Mucosa of descending colon (tissue), 3 donors: Measurements from ENCODE around the gene GREB1. TPM values are rescaled to one million over a fixed set of nuclear protein-coding genes. Genes with fewer than 3 reads are reported as not detected.

ENCODE experiments used
- ATAC-seq: fragments of 200-7000 bp; cut with Tn5 transposase; one replicate; pipeline ENCODE4 v1.9.1; 2020; ENCODE audit warnings: mild to moderate bottlenecking, moderate library complexity
- DNase-seq, 3 donors: peaks; one replicate each; pipeline ENCODE4 v3.0.0-alpha.2; 2020
- H3K36me3 ChIP-seq: fragments of 200-600 bp; one replicate; pipeline ENCODE4 v1.8.0; 2021; ENCODE audit warnings: low read depth, mild to moderate bottlenecking
- H3K4me1 ChIP-seq: fragments of 200-600 bp; one replicate; pipeline ENCODE4 v1.8.0; 2021; ENCODE audit warnings: low read depth, mild to moderate bottlenecking
- H3K4me3 ChIP-seq: fragments of 200-600 bp; one replicate; pipeline ENCODE4 v1.8.0; 2021; ENCODE audit warnings: mild to moderate bottlenecking
- H3K9me3 ChIP-seq: fragments of 200-600 bp; one replicate; pipeline ENCODE4 v1.8.0; 2021; ENCODE audit warnings: mild to moderate bottlenecking
- intact Hi-C, 2 donors: fragments of 100-400 bp; cut with DNase I in 1 of 2; cut with micrococcal nuclease in 1 of 2; formaldehyde crosslinking; loops; one replicate each; pipeline versions ENCODE4 v1.11.0 to v1.11.1; 2022; cut with DNase I, micrococcal nuclease
- total RNA-seq, 3 donors: library from RNA; stranded (reverse); fragmentation: NEBNext Ultra II Directional in 2 of 3; extraction: Animal tissue kit (Norgen Biotek cat#: 25700) in 2 of 3; gene quantifications; one replicate each; pipeline versions ENCODE4 v1.2.1 to v1.2.4, GENCODE V29; 2021 to 2023
- TF ChIP-seq, protein P1 (sequence below): fragments of 200-600 bp; IDR thresholded peaks from one replicate; pipeline ENCODE4 v1.8.0; 2022; ENCODE audit warnings: antibody characterized with exemption, mild to moderate bottlenecking
- donor health status: DM: no; HTN: no; CAD: no; lungs with moderate emphysema.
- donor health status: DM: no; HTN: no; CAD: no.
- donor health status: DM: no; HTN: yes; CAD: no.

GREB1 gene
- total RNA-seq, 3 donors from 2014 or later = 1.4 to 2.5 (median 1.6) TPM

DNA sequence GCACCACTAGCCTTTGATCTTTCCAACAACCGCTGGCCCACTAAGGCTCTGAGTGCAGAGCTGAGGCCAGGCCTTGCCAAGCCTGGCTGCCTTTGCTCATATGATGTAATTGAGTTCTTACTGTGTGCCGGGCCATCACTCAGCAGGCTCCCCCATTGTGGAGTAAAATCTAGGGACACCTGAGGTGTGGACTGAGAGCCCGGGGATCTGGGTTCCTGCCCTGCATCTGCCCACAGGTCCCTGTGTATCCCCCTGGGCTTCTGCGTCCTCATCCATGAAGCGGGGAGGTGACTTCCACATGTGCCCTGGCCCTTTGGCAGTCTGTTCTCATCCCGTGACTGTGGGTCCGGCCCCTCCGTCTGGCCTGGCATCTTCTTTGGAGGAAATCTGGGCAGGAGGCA lies 33.8 kb downstream of the GREB1 start:
- TF ChIP-seq, protein P1, sequence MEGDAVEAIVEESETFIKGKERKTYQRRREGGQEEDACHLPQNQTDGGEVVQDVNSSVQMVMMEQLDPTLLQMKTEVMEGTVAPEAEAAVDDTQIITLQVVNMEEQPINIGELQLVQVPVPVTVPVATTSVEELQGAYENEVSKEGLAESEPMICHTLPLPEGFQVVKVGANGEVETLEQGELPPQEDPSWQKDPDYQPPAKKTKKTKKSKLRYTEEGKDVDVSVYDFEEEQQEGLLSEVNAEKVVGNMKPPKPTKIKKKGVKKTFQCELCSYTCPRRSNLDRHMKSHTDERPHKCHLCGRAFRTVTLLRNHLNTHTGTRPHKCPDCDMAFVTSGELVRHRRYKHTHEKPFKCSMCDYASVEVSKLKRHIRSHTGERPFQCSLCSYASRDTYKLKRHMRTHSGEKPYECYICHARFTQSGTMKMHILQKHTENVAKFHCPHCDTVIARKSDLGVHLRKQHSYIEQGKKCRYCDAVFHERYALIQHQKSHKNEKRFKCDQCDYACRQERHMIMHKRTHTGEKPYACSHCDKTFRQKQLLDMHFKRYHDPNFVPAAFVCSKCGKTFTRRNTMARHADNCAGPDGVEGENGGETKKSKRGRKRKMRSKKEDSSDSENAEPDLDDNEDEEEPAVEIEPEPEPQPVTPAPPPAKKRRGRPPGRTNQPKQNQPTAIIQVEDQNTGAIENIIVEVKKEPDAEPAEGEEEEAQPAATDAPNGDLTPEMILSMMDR = no peak
- DNase-seq = no peak
- H3K36me3 ChIP-seq = no peaks in the 10 kb centered on the region

DNA sequence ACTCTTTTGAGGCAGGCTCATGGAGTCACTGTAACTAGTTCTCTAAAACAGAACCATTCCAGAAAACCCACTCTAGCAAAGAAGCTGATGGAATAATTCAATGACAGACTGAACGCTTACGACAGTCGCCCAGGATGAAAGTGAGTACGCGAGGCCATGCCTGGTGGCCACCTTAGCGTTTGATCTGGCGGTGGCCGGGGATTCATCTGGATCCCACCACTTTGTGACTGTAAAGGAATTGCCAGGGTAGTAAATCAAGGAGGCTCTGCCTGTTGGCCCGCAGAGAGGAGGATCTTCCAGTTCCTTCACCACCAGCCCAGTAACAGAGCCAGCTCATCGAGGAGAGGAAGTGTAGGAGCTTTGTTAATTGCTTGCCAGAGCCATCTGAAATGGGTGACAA lies 34.6 kb downstream of the GREB1 start:
- no peaks in the 10 kb centered on the region for H3K36me3 ChIP-seq
- no peaks in the 10 kb centered on the region for H3K4me1 ChIP-seq
- intact Hi-C loops = no loop called here
- ATAC-seq = no peak
- no peak overlapping the region for H3K4me3 ChIP-seq
- no peaks in the 10 kb centered on the region for H3K9me3 ChIP-seq
- DNase-seq = no peak
- TF ChIP-seq, protein P1 = no peak

More for the DNA sequence above, 33.8 kb downstream of the GREB1 start:
- Histone ChIP-seq H3K4me3 (no peak overlapping the region), H3K4me1 (no peaks in the 10 kb centered on the region), H3K9me3 (no peaks in the 10 kb centered on the region)
- no peak for ATAC-seq
- intact Hi-C loops = no loop called here

DNA sequence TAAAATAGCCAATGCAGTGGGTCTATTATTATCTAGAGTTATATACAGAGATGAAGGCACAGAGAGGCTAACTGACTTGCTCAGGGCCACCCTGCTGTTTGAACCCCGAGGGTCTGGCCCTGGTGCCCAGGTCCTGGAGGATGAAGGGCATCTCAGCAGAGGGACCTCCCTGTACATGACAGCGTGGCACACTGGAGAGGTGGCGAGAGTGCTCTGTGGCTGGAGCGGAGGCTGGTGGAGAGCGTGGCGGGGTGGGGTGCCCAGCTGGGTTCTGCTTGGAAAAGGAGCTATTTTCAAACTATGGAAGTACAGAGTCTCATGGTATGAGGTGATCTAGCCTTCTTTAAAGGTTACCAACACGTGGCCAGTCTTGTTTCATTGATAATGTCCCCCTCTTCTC lies 35.8 kb downstream of the GREB1 start:
- intact Hi-C loops = no loop called here
- ATAC-seq (no peak), DNase-seq (no peak)
- H3K4me3 ChIP-seq = no peak overlapping the region
- H3K36me3 ChIP-seq = no peaks in the 10 kb centered on the region
- TF ChIP-seq, protein P1 = no peak
- H3K4me1 ChIP-seq = no peaks in the 10 kb centered on the region
- H3K9me3 ChIP-seq = no peaks in the 10 kb centered on the region

DNA sequence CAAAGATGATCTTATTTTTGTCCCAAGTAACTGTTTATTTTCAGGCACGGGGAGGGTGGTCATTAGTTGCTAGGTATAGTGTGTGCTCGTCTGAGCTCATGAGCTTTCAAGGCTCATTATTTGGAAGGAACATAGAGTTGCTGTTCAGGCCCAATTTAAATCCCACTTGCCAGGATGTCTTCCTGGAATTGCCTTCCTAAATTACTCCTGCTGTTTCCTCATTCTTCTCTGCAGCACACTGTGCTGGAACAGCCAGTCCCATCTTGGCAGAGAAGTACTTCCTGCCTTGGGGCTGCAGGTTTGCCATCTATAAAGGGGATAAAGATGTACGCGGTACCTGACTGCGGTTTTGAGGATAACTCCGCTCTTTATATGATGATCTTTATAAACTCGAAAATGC lies 37.3 kb downstream of the GREB1 start:
- DNase-seq (no peak), ATAC-seq (peak; percentile 63)
- intact Hi-C loops = no loop called here
- no peaks in the 10 kb centered on the region for H3K9me3 ChIP-seq
- H3K36me3 ChIP-seq = no peaks in the 10 kb centered on the region
- H3K4me3 ChIP-seq = no peak overlapping the region
- TF ChIP-seq, protein P1 = no peak
- H3K4me1 ChIP-seq = no peaks in the 10 kb centered on the region

DNA sequence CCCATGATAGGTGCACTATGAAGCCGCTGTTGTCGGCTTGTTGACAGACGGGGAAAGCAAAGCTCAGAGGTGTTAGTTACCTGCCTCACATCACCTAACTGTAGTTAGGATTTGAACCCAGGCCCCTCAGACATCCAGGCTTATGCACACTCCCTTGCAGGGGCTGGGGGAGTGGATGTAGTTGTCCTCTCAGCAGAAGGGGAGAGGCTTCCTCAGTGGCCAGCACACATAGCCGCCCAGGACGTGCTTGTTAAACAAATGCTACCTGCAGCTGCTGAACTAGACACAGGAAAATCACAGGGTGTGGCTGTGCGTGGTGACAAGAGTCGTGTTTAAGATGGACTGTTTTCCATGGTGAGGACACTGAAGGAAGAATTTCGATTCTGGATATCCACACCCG lies 39.2 kb downstream of the GREB1 start:
- no peaks in the 10 kb centered on the region for H3K4me1 ChIP-seq
- H3K9me3 ChIP-seq = no peaks in the 10 kb centered on the region
- no peak overlapping the region for H3K4me3 ChIP-seq
- ATAC-seq = peak; percentile 38
- TF ChIP-seq, protein P1 = no peak
- intact Hi-C loops = no loop called here
- no peak for DNase-seq
- H3K36me3 ChIP-seq = no peaks in the 10 kb centered on the region
